H54 (cell line): ENCODE data around the gene CRACR2A.

ENCODE experiments used
- DNase-seq: peaks from one replicate; pipeline ENCODE4 v3.0.0; 2011; ENCODE audit warnings: low spot score, mixed read lengths; ENCODE audit not compliant: insufficient read length
- FAIRE-seq: peaks from 3 replicates; lab custom pipeline; 2011; peaks lifted over from hg19 to GRCh38; lab: Jason Lieb, UNC
- POLR2A ChIP-seq: IDR thresholded peaks from 2 replicates; pipeline ENCODE4 v1.6.1; 2011; ENCODE audit warnings: low read depth, mild to moderate bottlenecking, low read length

Gene CRACR2A

GRCh38 chr12:3571724-3572123 lies 181.2 kb downstream of the CRACR2A start:
- FAIRE-seq: no peak
- no peak for TF ChIP-seq POLR2A
- DNase-seq: no peak

GRCh38 chr12:3571323-3571722 lies 181.6 kb downstream of the CRACR2A start:
- TF ChIP-seq POLR2A: no peak
- no peak for FAIRE-seq

GRCh38 chr12:3568695-3569094 lies 184.2 kb downstream of the CRACR2A start:
- FAIRE-seq (no peak), DNase-seq (no peak)
- TF ChIP-seq POLR2A: no peak

More at GRCh38 chr12:3571323-3571722, 181.6 kb downstream of the CRACR2A start:
- no peak for DNase-seq

- TF ChIP-seq POLR2A: no peak
- no peak for FAIRE-seq
These were observed 186.9 kb downstream of the CRACR2A start for GRCh38 chr12:3565985-3566384.

More at GRCh38 chr12:3565985-3566384, 186.9 kb downstream of the CRACR2A start:
- DNase-seq: no peak
